A375 (cell line): Measurements from ENCODE around the gene HAND2. TPM values are rescaled to one million over a fixed set of nuclear protein-coding genes. Genes with fewer than 3 reads are reported as not detected.

Experiments
- total RNA-seq: library from RNA; depleted of rRNA; stranded (reverse); fragments of >200 nt; shearing (Covaris generic); gene quantifications from 2 replicates; pipeline ENCODE4 v1.2.3, GENCODE V29; 2014; rRNA removed

The HAND2 gene
- 6.3 and 6.6 TPM in 2 replicates for total RNA-seq

DNA sequence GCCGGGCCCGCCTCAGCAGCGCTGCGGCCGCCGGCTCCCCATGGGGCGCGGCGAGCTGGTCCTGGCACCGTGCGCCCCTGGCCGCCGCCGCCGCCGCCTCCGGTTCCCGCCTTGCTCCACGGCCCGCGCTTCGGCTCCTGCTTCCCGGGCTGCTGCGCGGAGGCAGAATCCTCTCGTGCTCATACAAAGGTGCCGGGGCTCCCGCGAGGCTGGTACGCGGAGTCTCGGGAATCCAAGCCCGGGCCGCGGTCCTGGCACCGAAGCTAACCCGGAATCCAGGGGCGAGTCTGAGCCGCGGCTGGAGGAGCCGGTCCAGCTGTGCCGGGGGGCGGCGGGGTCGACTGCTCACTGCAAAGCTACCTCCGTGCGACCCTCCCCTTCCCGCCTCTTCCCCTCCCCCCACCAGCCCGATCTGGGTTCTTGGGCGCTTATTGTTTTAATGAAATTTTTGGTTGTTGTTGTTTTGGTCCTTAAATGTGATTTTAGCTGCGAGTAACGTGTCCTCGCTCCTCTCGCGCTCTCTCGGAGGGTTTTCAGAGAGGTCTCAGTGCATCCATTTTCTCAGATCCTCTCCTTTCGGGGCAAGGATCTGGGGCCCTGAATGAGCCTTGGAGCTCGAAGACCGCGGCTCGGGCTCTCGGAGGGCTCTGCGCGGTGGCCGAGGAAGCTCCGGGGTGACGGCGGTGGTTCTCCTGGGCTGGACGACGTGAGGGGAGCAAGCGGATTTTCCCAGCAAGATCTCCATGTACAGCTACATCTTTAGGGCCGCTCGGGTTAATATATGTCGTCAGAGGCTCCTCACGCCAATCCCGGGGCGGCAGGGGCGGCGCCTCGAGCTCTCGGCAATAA, at the start of gene HAND2:
Gene HAND2, minus strand, starts transcription at position 753 of the 849 bp plus-strand sequence. CDS start 940 bp downstream, outside the sequence.

Other genes starting within 250 kb of the HAND2 start
- gene HMGB2, start 195.9 kb downstream of the HAND2 start, total RNA-seq = 278 and 297 TPM in 2 replicates
- gene SAP30, start 159.3 kb downstream of the HAND2 start, total RNA-seq = 32.4 and 33.0 TPM in 2 replicates
- gene SCRG1, start 131.1 kb downstream of the HAND2 start, total RNA-seq = 0.27 and 0.30 TPM in 2 replicates